ENCODE data around the gene HELQ.

Gene HELQ

GRCh38 chr4:83387476-83388312, 67.9 kb downstream of the HELQ start:
- TF ChIP-seq, protein P1, sequence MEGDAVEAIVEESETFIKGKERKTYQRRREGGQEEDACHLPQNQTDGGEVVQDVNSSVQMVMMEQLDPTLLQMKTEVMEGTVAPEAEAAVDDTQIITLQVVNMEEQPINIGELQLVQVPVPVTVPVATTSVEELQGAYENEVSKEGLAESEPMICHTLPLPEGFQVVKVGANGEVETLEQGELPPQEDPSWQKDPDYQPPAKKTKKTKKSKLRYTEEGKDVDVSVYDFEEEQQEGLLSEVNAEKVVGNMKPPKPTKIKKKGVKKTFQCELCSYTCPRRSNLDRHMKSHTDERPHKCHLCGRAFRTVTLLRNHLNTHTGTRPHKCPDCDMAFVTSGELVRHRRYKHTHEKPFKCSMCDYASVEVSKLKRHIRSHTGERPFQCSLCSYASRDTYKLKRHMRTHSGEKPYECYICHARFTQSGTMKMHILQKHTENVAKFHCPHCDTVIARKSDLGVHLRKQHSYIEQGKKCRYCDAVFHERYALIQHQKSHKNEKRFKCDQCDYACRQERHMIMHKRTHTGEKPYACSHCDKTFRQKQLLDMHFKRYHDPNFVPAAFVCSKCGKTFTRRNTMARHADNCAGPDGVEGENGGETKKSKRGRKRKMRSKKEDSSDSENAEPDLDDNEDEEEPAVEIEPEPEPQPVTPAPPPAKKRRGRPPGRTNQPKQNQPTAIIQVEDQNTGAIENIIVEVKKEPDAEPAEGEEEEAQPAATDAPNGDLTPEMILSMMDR (conservative IDR thresholded peaks at IDR 0.05; ENCODE audit: low read depth, low read length): no peak
- H3K4me3 ChIP-seq (ENCODE audit: low read depth, low read length): no peak overlapping the region
- no peak for DNase-seq (ENCODE audit: low read depth)

GRCh38 chr4:83387012-83387411, 68.6 kb downstream of the HELQ start:
- H3K4me3 ChIP-seq (ENCODE audit: low read depth, low read length): no peak overlapping the region
- no peak for DNase-seq (ENCODE audit: low read depth)
- TF ChIP-seq, protein P1 (conservative IDR thresholded peaks at IDR 0.05; ENCODE audit: low read depth, low read length): no peak

DNA sequence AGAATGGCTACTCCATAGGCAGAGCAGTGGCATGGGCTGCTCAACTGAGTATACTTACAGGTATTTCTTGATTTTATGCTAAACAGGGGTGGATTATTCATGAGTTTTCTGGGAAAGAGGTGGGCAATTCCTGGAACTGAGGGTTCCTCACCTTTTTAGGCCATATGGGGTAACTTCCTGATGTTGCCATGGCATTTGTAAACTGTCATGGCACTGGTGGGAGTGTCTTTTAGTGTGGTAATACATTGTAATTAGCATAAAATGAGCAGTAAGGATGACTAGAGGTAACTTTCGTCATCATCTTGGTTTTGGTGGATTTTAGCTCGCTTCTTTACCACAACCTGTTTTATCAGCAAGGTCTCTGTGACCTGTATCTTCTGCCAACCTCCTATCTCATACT, 72.8 kb downstream of the HELQ start:
- DNase-seq (ENCODE audit: low read depth): no peak
- H3K4me3 ChIP-seq (ENCODE audit: low read depth, low read length): no peak overlapping the region
- TF ChIP-seq, protein P1 (conservative IDR thresholded peaks at IDR 0.05; ENCODE audit: low read depth, low read length): no peak

DNA sequence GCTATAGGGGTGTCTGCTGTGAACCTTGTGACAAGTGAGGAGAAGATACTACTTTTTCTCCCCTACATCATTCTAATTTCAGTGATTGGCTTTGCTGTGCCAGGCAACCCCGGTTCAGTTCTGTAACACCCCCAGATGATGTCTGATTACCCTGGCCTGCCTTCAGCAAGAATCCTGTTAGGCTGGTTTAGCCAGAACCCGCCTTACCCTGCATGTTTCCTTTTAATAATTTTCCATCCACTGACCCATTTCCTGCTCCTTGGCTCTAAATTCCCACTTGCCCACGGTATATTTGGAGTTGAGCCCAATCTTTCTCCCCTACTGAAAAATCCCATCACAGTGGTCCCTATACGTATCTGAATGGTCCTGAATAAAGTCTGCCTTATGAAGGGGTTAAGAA, 74.5 kb downstream of the HELQ start:
- no peak for DNase-seq (ENCODE audit: low read depth)
- no peak overlapping the region for H3K4me3 ChIP-seq (ENCODE audit: low read depth, low read length)
- TF ChIP-seq, protein P1 (conservative IDR thresholded peaks at IDR 0.05; ENCODE audit: low read depth, low read length): no peak

DNA sequence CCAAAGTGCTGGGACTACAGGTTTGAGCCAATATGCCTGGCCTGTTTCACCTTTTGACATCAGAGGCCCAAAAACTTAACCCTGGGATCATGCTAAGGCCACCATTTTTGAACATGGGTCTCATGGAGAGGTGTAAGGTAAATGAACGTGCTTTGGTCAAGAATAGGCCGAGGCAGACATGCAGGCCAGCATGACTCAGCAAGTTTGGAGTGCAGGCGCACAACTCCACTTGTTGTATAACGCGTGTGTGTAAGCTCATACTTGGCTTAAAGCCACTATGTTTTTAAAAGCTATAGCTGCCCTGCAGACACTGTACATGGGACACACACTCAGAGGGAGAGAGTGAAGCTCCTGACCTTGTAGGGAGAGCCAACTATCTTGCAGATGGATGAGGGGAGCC, 77.2 kb downstream of the HELQ start:
- no peak for DNase-seq (ENCODE audit: low read depth)
- no peak overlapping the region for H3K4me3 ChIP-seq (ENCODE audit: low read depth, low read length)
- TF ChIP-seq, protein P1 (conservative IDR thresholded peaks at IDR 0.05; ENCODE audit: low read depth, low read length): no peak

DNA sequence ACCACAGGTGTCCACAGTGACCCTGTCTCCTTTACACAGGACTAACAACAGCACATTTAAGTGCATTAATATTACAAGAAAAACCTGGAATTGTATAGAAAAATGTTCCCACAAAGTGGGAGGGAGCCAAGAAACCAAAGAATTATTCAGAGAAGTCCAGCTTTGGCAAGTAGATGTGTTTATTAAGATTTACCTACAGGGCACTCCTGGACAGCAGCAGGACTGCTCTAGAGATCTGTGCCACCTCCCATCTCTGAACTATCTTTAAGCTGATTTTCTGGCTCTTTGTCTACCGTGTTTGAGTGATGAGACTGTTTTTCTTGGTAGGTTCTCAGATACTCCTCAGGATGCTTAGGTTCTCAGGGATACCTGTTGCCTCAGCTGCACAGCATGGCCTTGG, 82.7 kb downstream of the HELQ start:
- no peak for DNase-seq (ENCODE audit: low read depth)
- no peak overlapping the region for H3K4me3 ChIP-seq (ENCODE audit: low read depth, low read length)
- TF ChIP-seq, protein P1 (conservative IDR thresholded peaks at IDR 0.05; ENCODE audit: low read depth, low read length): no peak

DNA sequence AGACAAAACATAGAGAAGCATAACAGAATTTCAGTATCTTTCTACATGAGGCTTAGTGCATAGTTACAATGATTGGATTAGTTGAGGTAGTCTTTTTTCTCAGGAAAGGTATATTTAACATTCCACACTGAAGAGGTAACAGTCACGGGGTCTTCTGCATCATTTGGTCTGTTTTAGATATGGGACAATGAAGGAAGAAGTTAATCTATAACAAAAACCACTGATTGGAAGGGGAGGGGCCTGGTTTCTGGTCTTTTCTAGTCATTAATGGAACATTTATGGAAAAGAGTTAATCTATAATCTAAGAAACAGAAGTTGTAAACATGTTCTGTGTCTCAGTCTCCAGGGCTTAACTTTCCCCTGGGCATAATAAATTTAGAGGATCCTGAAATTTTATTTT, 83.7 kb downstream of the HELQ start:
- TF ChIP-seq, protein P1 (conservative IDR thresholded peaks at IDR 0.05; ENCODE audit: low read depth, low read length): no peak
- no peak for DNase-seq (ENCODE audit: low read depth)
- no peak overlapping the region for H3K4me3 ChIP-seq (ENCODE audit: low read depth, low read length)
